HL-60 (cell line): ENCODE measurements around the gene INSL3.

Experiments
- DNase-seq, 2 experiments: peaks; one replicate each; pipeline ENCODE4 v3.0.0-alpha.2; 2010 to 2020; ENCODE audit warnings: low read depth in 1 of 2, low spot score in 1 of 2
- H3K27ac ChIP-seq: fragments of 250-450 bp; sonication (Bioruptor Pico); replicated peaks from 2 replicates; pipeline ENCODE4 v1.5.1; 2020; ENCODE audit warnings: mild to moderate bottlenecking, moderate library complexity
- H3K27me3 ChIP-seq: fragments of 250-450 bp; sonication (Bioruptor Pico); 2 replicates; pipeline ENCODE4 v1.5.1; 2021; ENCODE audit warnings: mild to moderate bottlenecking, moderate library complexity; ENCODE audit not compliant: insufficient read depth, poor library complexity, severe bottlenecking
- H3K4me3 ChIP-seq: replicated peaks from 2 replicates; pipeline ENCODE4 v1.5.1; 2011; ENCODE audit warnings: mild to moderate bottlenecking, control low read depth, low read length; ENCODE audit not compliant: insufficient read depth
- CTCF ChIP-seq: IDR thresholded peaks from one replicate; pipeline ENCODE4 v1.5.1; 2011; ENCODE audit warnings: low read length, control low read depth, inconsistent platforms; ENCODE audit not compliant: insufficient read depth
- GABPA ChIP-seq: IDR thresholded peaks from 2 replicates; pipeline ENCODE4 v1.6.1; 2012; ENCODE audit warnings: low read depth
- POLR2AphosphoS5 ChIP-seq: IDR thresholded peaks from 2 replicates; pipeline ENCODE4 v1.6.1; 2012; ENCODE audit warnings: low read depth
- SPI1 ChIP-seq: IDR thresholded peaks from 2 replicates; pipeline ENCODE4 v1.6.1; 2012; ENCODE audit warnings: low read depth, mild to moderate bottlenecking, borderline replicate concordance
- TF ChIP-seq, protein P1 (sequence below): IDR thresholded peaks from 2 replicates; pipeline ENCODE4 v1.6.1; 2012; ENCODE audit warnings: low read depth; ENCODE audit not compliant: insufficient replicate concordance

INSL3 gene

GRCh38 chr19:17790059-17790780 lies 31.1 kb downstream of the INSL3 start:
- Histone ChIP-seq H3K27ac (no peak overlapping the region), H3K4me3 (no peak overlapping the region), H3K27me3 (peaks cover 16% of the 10 kb centered on the region)
- DNase-seq, result no peak
- TF ChIP-seq GABPA (no peak), CTCF (no peak), SPI1 (no peak), POLR2AphosphoS5 (no peak)
- TF ChIP-seq, protein P1, sequence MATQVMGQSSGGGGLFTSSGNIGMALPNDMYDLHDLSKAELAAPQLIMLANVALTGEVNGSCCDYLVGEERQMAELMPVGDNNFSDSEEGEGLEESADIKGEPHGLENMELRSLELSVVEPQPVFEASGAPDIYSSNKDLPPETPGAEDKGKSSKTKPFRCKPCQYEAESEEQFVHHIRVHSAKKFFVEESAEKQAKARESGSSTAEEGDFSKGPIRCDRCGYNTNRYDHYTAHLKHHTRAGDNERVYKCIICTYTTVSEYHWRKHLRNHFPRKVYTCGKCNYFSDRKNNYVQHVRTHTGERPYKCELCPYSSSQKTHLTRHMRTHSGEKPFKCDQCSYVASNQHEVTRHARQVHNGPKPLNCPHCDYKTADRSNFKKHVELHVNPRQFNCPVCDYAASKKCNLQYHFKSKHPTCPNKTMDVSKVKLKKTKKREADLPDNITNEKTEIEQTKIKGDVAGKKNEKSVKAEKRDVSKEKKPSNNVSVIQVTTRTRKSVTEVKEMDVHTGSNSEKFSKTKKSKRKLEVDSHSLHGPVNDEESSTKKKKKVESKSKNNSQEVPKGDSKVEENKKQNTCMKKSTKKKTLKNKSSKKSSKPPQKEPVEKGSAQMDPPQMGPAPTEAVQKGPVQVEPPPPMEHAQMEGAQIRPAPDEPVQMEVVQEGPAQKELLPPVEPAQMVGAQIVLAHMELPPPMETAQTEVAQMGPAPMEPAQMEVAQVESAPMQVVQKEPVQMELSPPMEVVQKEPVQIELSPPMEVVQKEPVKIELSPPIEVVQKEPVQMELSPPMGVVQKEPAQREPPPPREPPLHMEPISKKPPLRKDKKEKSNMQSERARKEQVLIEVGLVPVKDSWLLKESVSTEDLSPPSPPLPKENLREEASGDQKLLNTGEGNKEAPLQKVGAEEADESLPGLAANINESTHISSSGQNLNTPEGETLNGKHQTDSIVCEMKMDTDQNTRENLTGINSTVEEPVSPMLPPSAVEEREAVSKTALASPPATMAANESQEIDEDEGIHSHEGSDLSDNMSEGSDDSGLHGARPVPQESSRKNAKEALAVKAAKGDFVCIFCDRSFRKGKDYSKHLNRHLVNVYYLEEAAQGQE, result no peak

DNA sequence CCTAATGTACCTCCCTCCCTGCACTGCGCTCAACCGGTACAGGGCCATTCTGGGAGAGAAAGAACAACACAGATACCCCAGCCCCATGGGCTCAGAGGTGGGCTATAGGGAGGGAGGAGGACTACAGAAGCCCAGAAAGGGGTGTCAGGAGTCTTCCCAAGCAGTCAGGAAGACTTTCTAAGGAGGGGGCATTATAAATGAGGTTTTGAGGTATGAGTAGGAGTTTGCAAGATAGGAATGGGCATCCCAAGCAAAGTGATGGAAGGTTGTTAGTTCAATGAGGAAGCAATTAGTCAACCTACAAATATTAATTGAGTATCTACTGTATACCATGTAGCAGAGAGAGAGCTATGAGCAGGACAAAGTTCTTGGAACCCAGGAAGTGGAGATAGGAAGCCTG lies 32.7 kb downstream of the INSL3 start:
- Histone ChIP-seq H3K4me3 (no peak overlapping the region), H3K27me3 (peaks cover under 1% of the 10 kb centered on the region), H3K27ac (no peak overlapping the region)
- TF ChIP-seq POLR2AphosphoS5 (no peak), GABPA (no peak), SPI1 (no peak), CTCF (no peak)
- TF ChIP-seq, protein P1, result no peak
- DNase-seq, result no peak

GRCh38 chr19:17787274-17787913 lies 33.9 kb downstream of the INSL3 start:
- DNase-seq, result no peak
- no peak overlapping the region for H3K27ac ChIP-seq
- H3K4me3 ChIP-seq, result no peak overlapping the region
- TF ChIP-seq POLR2AphosphoS5 (no peak), CTCF (no peak), GABPA (no peak), SPI1 (no peak)
- TF ChIP-seq, protein P1, result no peak
- no peaks in the 10 kb centered on the region for H3K27me3 ChIP-seq
